Prostate gland (tissue), 2 donors: ENCODE measurements around the gene FADS1. TPM values are rescaled to one million over a fixed set of nuclear protein-coding genes. Genes with fewer than 3 reads are reported as not detected.

Experiments used
- DNase-seq: peaks from one replicate; pipeline ENCODE4 v3.0.0-alpha.2; 2019; ENCODE audit warnings: low spot score
- H3K27ac ChIP-seq, 2 donors: fragments of 200-600 bp; sonication (generic); 2 replicates each; pipeline ENCODE4 v1.5.1; 2017 to 2019
- H3K27me3 ChIP-seq: fragments of 200-600 bp; sonication (generic); replicated peaks from 2 replicates; pipeline ENCODE4 v1.5.1; 2019; ENCODE audit not compliant: insufficient read depth
- H3K36me3 ChIP-seq, 2 donors: fragments of 200-600 bp; sonication (generic); 1 replicate in 1 of 2; 2 replicates in 1 of 2; pipeline versions ENCODE4 v1.5.1 to v1.8.1; 2017 to 2019
- H3K4me1 ChIP-seq: fragments of 200-600 bp; sonication (generic); replicated peaks from 2 replicates; pipeline ENCODE4 v1.5.1; 2019
- H3K4me3 ChIP-seq, 2 donors: fragments of 200-600 bp; sonication (generic); 2 replicates each; pipeline ENCODE4 v1.5.1; 2017 to 2019
- H3K9me3 ChIP-seq: fragments of 200-600 bp; sonication (generic); 2 replicates; pipeline ENCODE4 v1.5.1; 2017
- POLR2A ChIP-seq: fragments of 450-650 bp; IDR thresholded peaks from one replicate; pipeline ENCODE4 v1.6.1; 2016; ENCODE audit warnings: antibody characterized with exemption, mild to moderate bottlenecking
- POLR2AphosphoS5 ChIP-seq: sonication (generic); formaldehyde crosslinking; IDR thresholded peaks from one replicate; pipeline ENCODE4 v1.6.1; 2017; ENCODE audit warnings: antibody characterized with exemption
- WGBS: methylation state at CpG from one replicate; pipeline ENCODE4 v1.1.5; 2018; 5-methylcytosine and 5-hydroxymethylcytosine counted together
- intact Hi-C: fragments of 100-400 bp; cut with DNase I; formaldehyde crosslinking; loops from one replicate; pipeline ENCODE4 v1.14.2; 2022
- total RNA-seq, 2 donors: library from RNA; depleted of rRNA; stranded (reverse); fragments of >200 nt; gene quantifications; one replicate each; pipeline ENCODE4 v1.1.0, GENCODE V29; 2016
- TF ChIP-seq, protein P1 (sequence below), 4 experiments: fragments of 200-600 bp in 2 of 4; fragments of 450-650 bp in 2 of 4; sonication (generic) in 2 of 4; IDR thresholded peaks; 1 replicate in 3 of 4; 2 replicates in 1 of 4; pipeline ENCODE4 v1.5.1; 2016 to 2019; ENCODE audit warnings: antibody characterized with exemption in 4 of 4, mild to moderate bottlenecking in 2 of 4, moderate library complexity in 2 of 4

The FADS1 gene
- total RNA-seq, 2 donors from 2014 or later = 15.0 to 38.7 TPM

GRCh38 chr11:61800331-61801281 is 16.2 kb downstream of the FADS1 start:
- TF ChIP-seq POLR2AphosphoS5 (no peak), POLR2A (no peak)
- TF ChIP-seq, protein P1, sequence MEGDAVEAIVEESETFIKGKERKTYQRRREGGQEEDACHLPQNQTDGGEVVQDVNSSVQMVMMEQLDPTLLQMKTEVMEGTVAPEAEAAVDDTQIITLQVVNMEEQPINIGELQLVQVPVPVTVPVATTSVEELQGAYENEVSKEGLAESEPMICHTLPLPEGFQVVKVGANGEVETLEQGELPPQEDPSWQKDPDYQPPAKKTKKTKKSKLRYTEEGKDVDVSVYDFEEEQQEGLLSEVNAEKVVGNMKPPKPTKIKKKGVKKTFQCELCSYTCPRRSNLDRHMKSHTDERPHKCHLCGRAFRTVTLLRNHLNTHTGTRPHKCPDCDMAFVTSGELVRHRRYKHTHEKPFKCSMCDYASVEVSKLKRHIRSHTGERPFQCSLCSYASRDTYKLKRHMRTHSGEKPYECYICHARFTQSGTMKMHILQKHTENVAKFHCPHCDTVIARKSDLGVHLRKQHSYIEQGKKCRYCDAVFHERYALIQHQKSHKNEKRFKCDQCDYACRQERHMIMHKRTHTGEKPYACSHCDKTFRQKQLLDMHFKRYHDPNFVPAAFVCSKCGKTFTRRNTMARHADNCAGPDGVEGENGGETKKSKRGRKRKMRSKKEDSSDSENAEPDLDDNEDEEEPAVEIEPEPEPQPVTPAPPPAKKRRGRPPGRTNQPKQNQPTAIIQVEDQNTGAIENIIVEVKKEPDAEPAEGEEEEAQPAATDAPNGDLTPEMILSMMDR (IDR thresholded peaks at IDR 0.05) = no peak
- Histone ChIP-seq H3K27me3 (no peaks in the 10 kb centered on the region), H3K4me1 (no peaks in the 10 kb centered on the region), H3K27ac (no peak overlapping the region), H3K9me3 (no peaks in the 10 kb centered on the region), H3K4me3 (no peak overlapping the region), H3K36me3 (no peaks in the 10 kb centered on the region)
- intact Hi-C loops = no loop called here
- 94% methylated on average over 3 of the region's 3 CpGs for whole genome bisulfite sequencing
- DNase-seq = no peak

GRCh38 chr11:61799665-61800284 is 17.0 kb downstream of the FADS1 start:
- Histone ChIP-seq H3K4me3 (no peak overlapping the region), H3K27me3 (no peaks in the 10 kb centered on the region), H3K4me1 (no peaks in the 10 kb centered on the region), H3K9me3 (no peaks in the 10 kb centered on the region), H3K36me3 (no peaks in the 10 kb centered on the region), H3K27ac (no peak overlapping the region)
- TF ChIP-seq POLR2AphosphoS5 (no peak), POLR2A (no peak)
- TF ChIP-seq, protein P1 (IDR thresholded peaks at IDR 0.05) = no peak
- intact Hi-C loops = loop anchor here (5.0 kb wide), 1 partner anchor 308 kb away; no protein-coding TSS in a partner anchor
- 87% methylated on average over 2 of the region's 2 CpGs for WGBS
- no peak for DNase-seq

DNA sequence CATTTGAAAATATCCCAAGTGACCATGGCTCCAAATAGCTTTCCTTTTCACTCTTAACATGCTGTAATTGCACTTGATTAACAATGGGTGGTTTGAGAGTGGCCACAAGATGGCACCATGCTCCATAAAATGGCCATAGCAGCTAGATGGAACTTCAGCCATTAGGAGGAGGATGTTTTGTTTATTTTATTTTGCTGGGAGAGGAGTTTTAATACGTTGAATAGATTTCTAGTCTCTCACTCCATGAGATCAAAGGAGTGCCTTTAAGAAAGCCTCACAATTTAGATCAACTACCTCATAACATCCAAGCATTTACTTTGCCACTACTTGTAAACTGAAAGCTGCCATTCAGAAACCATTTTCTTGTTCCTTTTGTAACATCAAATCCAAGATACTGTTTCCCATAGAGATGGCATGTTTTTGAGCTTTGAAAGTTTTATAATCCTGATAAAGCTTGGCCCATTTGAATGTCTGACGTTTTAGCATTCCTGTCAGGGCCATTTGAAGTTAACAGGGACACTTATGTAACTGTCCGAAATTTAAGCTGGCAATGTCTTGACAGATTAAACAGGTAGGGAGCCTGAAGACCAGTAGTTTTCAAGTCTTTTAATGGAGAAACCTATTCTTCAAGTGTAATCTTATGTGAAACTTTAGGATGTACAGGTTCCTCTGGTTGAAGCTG is 19.4 kb downstream of the FADS1 start:
- Histone ChIP-seq H3K36me3 (no peaks in the 10 kb centered on the region), H3K4me3 (no peak overlapping the region), H3K9me3 (no peaks in the 10 kb centered on the region), H3K27ac (peak overlapping the region; percentile 60 to 69), H3K27me3 (no peaks in the 10 kb centered on the region), H3K4me1 (peaks cover 8% of the 10 kb centered on the region)
- WGBS = 3% methylated on average over 3 of the region's 3 CpGs
- intact Hi-C loops = loop anchor here (2.0 to 5.0 kb wide), 3 partner anchors 93 to 310 kb away; partner anchors contain the start of gene FADS3
- DNase-seq = peak; percentile 86
- TF ChIP-seq, protein P1 (IDR thresholded peaks at IDR 0.05) = peak; percentile 35 to 95 (median 92)
- TF ChIP-seq POLR2AphosphoS5 (peak; percentile 80), POLR2A (no peak)

GRCh38 chr11:61795876-61796526 is 20.8 kb downstream of the FADS1 start:
- no peak for DNase-seq
- Histone ChIP-seq H3K4me3 (no peak overlapping the region), H3K27ac (no peak overlapping the region), H3K4me1 (peaks cover 16% of the 10 kb centered on the region), H3K9me3 (no peaks in the 10 kb centered on the region), H3K27me3 (no peaks in the 10 kb centered on the region), H3K36me3 (no peaks in the 10 kb centered on the region)
- intact Hi-C loops = loop anchor here (2.0 to 5.0 kb wide), 3 partner anchors 95 to 311 kb away; partner anchors contain the start of gene FADS3
- 90% methylated on average over 18 of the region's 18 CpGs for WGBS
- TF ChIP-seq, protein P1 (IDR thresholded peaks at IDR 0.05) = no peak
- TF ChIP-seq POLR2A (no peak), POLR2AphosphoS5 (no peak)
